Right cardiac atrium (tissue), 5 donors: ENCODE measurements around the gene GRN. TPM values are rescaled to one million over a fixed set of nuclear protein-coding genes. Genes with fewer than 3 reads are reported as not detected.

ENCODE experiments used
- ATAC-seq, 2 donors: fragments of 200-7000 bp; cut with Tn5 transposase; one replicate each; pipeline versions ENCODE4 v1.8.0 to v1.9.1; 2020; ENCODE audit warnings: moderate library complexity in 2 of 2, mild to moderate bottlenecking in 1 of 2
- DNase-seq, 3 donors: peaks; one replicate each; pipeline ENCODE4 v3.0.0-alpha.2; 2020
- H3K27ac ChIP-seq: one replicate; pipeline ENCODE4 v1.5.1; 2013; ENCODE audit warnings: mild to moderate bottlenecking, low read length, control low read depth, moderate library complexity
- H3K27me3 ChIP-seq: one replicate; pipeline ENCODE4 v1.6.1; 2013; ENCODE audit not compliant: control insufficient read depth, insufficient read depth
- H3K4me1 ChIP-seq: one replicate; pipeline ENCODE4 v1.6.1; 2013; ENCODE audit warnings: low read length; ENCODE audit not compliant: control insufficient read depth, insufficient read depth
- H3K4me3 ChIP-seq: one replicate; pipeline ENCODE4 v1.5.1; 2013; ENCODE audit warnings: low read length, control low read depth
- H3K9me3 ChIP-seq: one replicate; pipeline ENCODE4 v1.6.1; 2013; ENCODE audit warnings: low read length; ENCODE audit not compliant: control insufficient read depth
- WGBS: extraction: QIAGEN DNeasy Blood & Tissue Kit; methylation state at CpG from one replicate; pipeline ENCODE4 v1.1.7; 2013; 5-methylcytosine and 5-hydroxymethylcytosine counted together
- intact Hi-C, 4 donors: fragments of 100-400 bp; cut with DNase I; formaldehyde crosslinking; loops; one replicate each; pipeline versions ENCODE4 v1.11.0 to v1.14.0; 2022 to 2023
- polyA plus RNA-seq: library from polyadenylated mRNA; stranded (reverse); fragments of 200-250 nt; gene quantifications from one replicate; pipeline ENCODE4 v1.2.3, GENCODE V29; 2013
- total RNA-seq, 4 donors: library from RNA; stranded (reverse); fragmentation: NEBNext Ultra II Directional; extraction: Animal tissue kit (Norgen Biotek cat#: 25700); gene quantifications; one replicate each; pipeline ENCODE4 v1.2.1, GENCODE V29; 2021
- donor health status: healthy with polysubstance abuse.
- donor health status: DM: no; HTN: yes; CAD: no.
- donor health status: DM: no; HTN: no; CAD: no.
- donor health status: DM: no; HTN: yes; CAD: no; lungs with severe emphysema.
- donor health status: DM: yes; HTN: yes; CAD: no.

Gene GRN
- total and polyA plus RNA-seq, 5 donors, result 100 to 215 (median 182) TPM

DNA sequence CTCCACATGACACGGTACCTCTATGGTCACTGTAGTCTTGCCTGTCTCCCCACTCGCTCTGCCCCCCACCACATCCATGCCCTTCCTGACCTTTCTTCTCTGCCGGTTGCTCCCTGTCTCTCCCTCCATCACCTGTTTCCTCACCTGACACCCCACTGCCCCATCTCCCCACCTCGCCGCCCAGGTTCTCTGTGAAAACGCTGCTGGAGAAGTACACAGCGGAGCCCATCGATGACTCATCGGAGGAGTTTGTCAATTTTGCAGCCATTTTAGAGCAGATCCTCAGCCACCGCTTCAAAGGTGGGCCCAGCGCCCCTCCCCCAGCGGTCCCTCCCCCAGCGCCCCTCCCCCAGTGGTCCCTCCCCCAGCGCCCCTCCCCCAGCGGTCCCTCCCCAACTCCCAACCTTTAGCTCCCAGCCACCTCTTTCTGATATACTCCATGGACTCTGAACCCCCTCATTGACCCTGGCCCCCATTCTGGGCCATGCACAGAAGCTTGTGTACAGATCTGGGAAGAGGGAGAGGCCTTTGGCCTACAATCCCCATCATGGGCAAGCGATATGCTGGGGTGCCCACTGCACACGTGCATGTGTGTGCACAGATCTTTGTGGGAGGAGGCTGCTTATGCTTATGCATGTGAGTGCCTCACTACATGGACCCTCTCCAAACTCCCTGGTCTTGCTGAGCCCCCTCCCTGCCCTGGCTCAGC is 32.6 kb upstream of the GRN start:
- H3K27me3 ChIP-seq, result no peaks in the 10 kb centered on the region
- no peak overlapping the region for H3K27ac ChIP-seq
- no peak for DNase-seq
- no peak overlapping the region for H3K4me3 ChIP-seq
- H3K9me3 ChIP-seq, result no peaks in the 10 kb centered on the region
- H3K4me1 ChIP-seq, result no peaks in the 10 kb centered on the region
- intact Hi-C loops, result no loop called here
- 66% methylated on average over 16 of the region's 17 CpGs for WGBS
- no peak for ATAC-seq

DNA sequence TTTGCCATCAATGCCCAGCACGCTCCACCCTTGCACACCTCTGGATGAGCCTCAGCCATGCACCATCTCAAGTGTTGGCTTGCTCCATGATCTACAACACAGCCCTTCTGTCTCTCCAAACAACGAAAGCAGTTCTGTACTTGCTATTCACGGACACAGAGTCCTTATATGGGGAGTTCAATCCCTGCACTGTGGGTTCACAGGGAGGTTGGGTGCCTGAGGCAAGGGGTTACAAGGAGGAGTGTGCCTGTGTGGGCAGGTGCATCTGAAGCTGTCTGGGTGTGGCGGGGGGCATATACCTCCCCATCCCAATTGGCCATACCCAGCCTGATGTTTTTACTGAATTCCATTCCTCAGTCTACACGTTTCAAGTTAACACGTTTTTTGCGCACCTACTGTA is 31.1 kb upstream of the GRN start:
- intact Hi-C loops, result no loop called here
- no peaks in the 10 kb centered on the region for H3K4me1 ChIP-seq
- DNase-seq (no peak), ATAC-seq (no peak)
- H3K27me3 ChIP-seq, result no peaks in the 10 kb centered on the region
- 76% methylated on average over 7 of the region's 7 CpGs for whole genome bisulfite sequencing
- no peaks in the 10 kb centered on the region for H3K9me3 ChIP-seq
- no peak overlapping the region for H3K27ac ChIP-seq
- H3K4me3 ChIP-seq, result no peak overlapping the region

DNA sequence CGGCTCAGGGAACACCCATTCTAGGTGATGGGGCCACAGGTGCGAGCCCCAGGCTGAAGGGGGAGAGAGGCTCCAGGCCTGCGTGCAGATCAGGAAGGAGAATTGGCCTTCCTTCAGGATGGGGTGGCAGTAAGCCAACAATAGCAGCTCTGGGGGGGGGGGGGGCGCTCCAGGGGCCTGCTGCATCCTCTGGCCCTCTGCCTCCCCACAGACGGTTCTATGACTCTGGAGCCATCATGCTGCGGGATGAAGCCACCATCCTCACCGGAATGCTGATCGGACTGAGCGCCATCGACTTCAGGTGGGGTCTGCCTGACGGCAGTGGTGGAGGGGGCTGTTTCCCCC is 30.6 kb upstream of the GRN start:
- H3K27ac ChIP-seq, result no peak overlapping the region
- no peaks in the 10 kb centered on the region for H3K27me3 ChIP-seq
- H3K4me3 ChIP-seq, result no peak overlapping the region
- DNase-seq (no peak), ATAC-seq (no peak)
- intact Hi-C loops, result no loop called here
- no peaks in the 10 kb centered on the region for H3K9me3 ChIP-seq
- H3K4me1 ChIP-seq, result no peaks in the 10 kb centered on the region
- 31% methylated on average over 11 of the region's 11 CpGs for WGBS

DNA sequence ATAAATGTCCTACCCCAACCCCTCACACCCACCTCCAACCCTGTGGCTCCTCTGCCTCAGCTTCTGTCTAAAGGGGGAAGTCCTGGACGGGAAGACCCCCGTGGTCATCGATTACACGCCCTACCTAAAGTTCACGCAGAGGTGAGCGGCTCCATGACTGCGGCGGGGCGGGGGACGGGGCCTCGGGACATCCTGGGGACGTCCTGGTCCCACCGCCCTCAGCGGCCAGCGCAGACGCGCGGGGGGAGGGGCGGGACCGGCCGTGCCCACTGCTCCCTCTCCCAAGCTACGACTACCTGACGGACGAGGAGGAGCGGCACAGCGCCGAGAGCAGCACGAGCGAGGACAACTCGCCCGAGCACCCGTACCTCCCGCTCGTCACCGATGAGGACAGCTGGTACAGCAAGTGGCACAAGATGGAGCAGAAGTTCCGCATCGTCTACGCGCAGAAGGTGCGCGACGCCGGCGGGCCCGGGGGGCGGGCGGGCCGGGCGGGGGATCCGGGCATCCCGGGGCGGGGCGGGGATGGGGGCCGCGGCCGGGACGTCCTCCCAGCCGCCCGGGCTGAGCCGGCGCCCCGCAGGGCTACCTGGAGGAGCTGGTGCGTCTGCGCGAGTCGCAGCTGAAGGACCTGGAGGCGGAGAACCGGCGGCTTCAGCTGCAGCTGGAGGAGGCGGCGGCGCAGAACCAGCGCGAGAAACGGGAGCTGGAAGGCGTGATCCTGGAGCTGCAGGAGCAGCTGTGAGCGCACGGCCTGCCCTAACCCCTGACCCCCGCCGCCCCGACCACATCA is 30.0 kb upstream of the GRN start:
- Histone ChIP-seq H3K4me3 (peak overlapping the region; percentile 37), H3K4me1 (no peaks in the 10 kb centered on the region), H3K9me3 (no peaks in the 10 kb centered on the region), H3K27ac (no peak overlapping the region), H3K27me3 (no peaks in the 10 kb centered on the region)
- 1% methylated on average over 81 of the region's 81 CpGs for WGBS
- no peak for ATAC-seq
- intact Hi-C loops, result no loop called here
- DNase-seq, result no peak

DNA sequence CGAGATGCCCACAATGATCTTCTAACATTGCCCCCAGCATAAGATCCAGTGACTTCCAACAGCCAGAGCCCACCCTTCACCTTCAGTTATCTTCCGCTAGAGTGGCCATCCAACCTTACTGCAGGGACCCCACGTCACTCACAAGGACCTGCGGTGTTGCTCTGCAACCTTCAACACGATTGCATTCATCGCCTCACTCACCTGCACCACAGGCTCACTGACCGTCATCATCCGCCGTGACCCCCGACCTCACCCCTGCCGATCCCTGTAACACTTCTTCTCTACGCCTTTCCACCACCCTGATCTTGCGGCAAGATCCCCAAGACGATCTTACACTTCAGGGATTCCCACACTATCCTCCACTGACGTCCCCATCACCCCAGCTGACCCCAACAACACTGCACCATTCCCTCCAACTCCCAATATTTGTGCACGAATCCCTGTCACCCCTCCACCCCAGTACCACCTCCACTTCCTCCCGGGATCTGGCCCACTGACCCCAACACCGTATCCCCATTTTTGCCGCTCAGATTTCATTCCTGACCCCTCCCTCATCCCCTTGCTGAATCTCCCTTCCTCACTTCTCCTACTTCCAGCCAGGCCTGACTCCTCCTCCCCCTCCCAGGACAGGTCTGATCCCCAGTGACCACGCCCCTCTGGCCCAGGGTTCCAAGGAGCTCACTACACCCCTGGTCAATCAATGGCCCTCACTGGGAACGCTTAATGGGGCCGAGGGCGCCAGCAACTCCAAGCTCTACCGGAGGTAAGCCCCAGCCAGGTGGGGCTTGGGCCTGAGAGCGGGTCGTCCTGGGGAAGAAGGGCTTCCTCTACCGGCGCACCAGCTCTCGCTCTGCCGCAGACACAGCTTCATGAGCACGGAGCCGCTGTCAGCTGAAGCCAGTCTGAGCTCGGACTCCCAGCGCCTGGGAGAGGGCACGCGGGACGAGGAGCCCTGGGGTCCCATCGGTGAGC is 29.1 kb upstream of the GRN start:
- H3K4me3 ChIP-seq, result no peak overlapping the region
- WGBS, result 7% methylated on average over 38 of the region's 38 CpGs
- H3K27me3 ChIP-seq, result no peaks in the 10 kb centered on the region
- ATAC-seq (no peak), DNase-seq (peak in 1 of 3 donors; percentile 52)
- intact Hi-C loops, result no loop called here
- no peak overlapping the region for H3K27ac ChIP-seq
- no peaks in the 10 kb centered on the region for H3K9me3 ChIP-seq
- no peaks in the 10 kb centered on the region for H3K4me1 ChIP-seq

DNA sequence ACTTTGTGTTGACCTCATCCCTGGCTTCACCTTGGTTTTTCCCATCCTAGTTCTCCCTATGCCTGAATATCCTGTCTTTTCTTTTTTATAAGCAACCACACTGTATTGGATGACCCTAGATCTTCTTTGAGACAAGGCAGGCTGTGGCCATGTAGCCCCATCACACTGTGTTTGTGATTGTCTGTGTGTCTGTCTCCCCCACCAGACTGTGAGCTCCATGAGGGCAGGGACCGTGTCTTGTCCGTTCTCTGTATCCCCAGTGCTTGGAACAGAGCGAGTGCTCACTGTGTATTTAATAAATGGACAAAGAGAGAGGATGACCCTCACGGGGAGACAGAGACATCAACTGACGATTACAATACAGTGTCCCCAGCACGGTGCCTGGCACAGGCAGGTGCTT is 27.6 kb upstream of the GRN start:
- Histone ChIP-seq H3K27ac (no peak overlapping the region), H3K9me3 (no peaks in the 10 kb centered on the region), H3K27me3 (no peaks in the 10 kb centered on the region), H3K4me1 (no peaks in the 10 kb centered on the region), H3K4me3 (no peak overlapping the region)
- DNase-seq, result peak in 1 of 3 donors; percentile 7
- intact Hi-C loops, result no loop called here
- WGBS, result 80% methylated on average over 6 of the region's 6 CpGs
- no peak for ATAC-seq

DNA sequence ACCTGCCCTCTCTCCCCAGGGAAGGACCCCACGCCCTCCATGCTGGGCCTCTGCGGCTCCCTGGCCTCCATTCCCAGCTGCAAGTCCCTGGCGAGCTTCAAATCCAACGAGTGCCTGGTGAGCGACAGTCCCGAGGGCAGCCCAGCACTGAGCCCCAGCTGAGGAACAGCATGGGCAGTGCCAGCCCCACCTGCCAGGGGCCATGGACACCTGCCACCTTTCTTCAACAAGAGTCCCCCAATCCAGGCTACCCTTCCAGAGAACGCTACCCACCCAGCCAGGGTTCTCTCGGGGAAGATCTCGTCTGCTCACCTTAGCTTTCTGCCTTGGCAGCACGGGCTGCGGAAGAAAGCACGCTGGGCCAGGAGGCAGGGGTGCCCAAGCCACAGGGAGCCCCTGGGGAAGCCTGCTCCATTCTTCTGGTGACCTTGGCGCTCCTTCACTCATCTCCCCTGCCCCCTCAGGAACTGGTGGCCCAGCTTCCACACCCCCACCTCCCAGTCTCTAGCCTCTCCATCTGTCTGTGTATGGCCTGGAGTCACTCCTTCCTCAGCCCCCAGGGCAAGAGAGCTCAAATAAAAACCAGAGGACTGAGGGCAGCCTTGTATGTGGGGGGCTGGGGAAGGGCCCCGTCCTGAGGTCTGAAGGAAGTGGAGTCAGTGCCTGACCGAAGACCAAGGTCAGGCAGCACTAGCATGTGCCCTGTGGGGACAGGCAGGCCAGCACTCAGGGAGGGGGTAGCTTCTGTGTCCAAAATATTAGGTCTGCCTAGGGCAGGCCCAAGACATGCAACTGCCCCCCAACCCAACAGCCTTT is 26.8 kb upstream of the GRN start:
- Histone ChIP-seq H3K9me3 (no peaks in the 10 kb centered on the region), H3K27me3 (no peaks in the 10 kb centered on the region), H3K4me1 (no peaks in the 10 kb centered on the region), H3K4me3 (no peak overlapping the region), H3K27ac (no peak overlapping the region)
- ATAC-seq (peak in 1 of 2 donors; percentile 6), DNase-seq (peak in 1 of 3 donors; percentile 42)
- WGBS, result 77% methylated on average over 15 of the region's 15 CpGs
- intact Hi-C loops, result no loop called here

DNA sequence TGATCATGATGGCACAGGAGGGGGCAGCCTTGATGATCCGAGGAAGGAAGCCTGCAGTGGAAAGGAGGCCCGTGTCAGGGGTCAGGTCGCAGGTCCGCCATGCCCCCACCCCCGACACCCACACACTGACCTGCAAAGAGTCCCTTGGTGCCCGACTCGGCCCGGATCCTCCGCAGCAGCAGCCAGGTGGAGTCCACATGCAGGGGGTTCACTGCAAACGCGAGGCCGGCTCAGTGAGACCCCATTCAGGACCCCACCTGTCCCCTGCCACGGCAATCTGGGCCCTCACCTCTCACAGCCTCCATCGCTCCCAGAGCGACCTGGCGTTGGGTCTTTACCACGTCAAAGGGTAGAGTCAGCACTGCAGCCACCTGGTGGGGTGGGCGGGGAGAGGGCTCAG is 25.0 kb upstream of the GRN start:
- intact Hi-C loops, result loop anchor here in 1 of 4 donors (5.0 kb wide), 1 partner anchor 98 kb away; no protein-coding TSS in a partner anchor
- no peaks in the 10 kb centered on the region for H3K4me1 ChIP-seq
- DNase-seq, result peak in 1 of 3 donors; percentile 46

DNA sequence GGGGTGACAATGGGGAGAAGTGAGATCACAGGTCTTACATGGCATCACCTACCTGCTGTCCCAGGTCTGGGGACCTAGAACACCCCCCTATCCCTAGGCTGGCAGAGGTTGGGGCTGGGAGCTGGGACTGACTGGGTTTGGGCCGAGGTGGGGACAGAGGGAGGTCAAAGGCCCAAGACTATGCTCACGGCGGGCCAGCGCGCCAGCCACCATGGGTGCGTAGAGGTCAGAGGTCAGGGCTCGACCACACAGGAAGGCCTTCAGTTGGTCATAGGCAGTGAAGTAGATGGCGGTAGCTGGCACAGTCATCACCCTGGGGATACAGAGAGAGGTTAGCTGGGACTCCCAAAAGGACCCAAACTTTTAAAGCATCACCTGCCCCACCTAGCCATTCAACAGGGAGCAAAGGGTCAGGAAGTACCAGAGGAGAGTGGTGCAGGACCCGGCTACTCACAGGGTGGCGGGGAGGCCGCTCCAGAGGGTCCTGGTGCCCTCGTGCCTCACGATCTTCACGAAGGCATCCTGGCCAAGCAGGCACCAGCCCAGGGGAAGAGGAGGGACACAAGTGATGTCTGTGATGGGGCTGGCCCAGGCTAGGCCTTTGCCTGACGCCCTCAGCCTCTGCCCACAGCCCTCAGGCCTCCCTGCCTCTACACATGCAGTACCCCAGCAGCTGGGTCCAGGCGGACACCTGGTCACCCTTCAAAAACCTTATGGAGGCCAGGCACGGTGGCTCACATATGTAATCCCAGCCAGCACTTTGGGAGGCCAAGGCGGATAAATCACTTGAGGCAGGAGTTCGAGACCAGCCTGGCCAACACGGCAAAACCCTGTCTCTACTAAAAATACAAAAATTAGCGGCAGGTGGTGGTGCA is 23.6 kb upstream of the GRN start:
- DNase-seq, result peak in 1 of 3 donors; percentile 60
- Histone ChIP-seq H3K27ac (no peak overlapping the region), H3K4me1 (no peaks in the 10 kb centered on the region), H3K27me3 (no peaks in the 10 kb centered on the region), H3K9me3 (no peaks in the 10 kb centered on the region), H3K4me3 (no peak overlapping the region)
- WGBS, result 92% methylated on average over 21 of the region's 21 CpGs
- intact Hi-C loops, result loop anchor here in 1 of 4 donors (5.0 kb wide), 1 partner anchor 99 kb away; no protein-coding TSS in a partner anchor
- no peak for ATAC-seq

More for the DNA sequence above, 25.0 kb upstream of the GRN start:
- Histone ChIP-seq H3K4me3 (no peak overlapping the region), H3K27me3 (no peaks in the 10 kb centered on the region), H3K27ac (no peak overlapping the region), H3K9me3 (no peaks in the 10 kb centered on the region)
- no peak for ATAC-seq
- WGBS, result 86% methylated on average over 18 of the region's 18 CpGs
